Pons (tissue), 1 donor: ENCODE results near the gene TOM1L1.
A peak's percentile ranks its signal among the peaks of the same experiment; 100 is the strongest.
"Not testable (repeated sequence)": the region's sequence is repeated elsewhere in the genome, so short reads cannot be mapped to it uniquely, and the experiment has no call there.

Experiments
- DNase-seq: peaks from one replicate; pipeline ENCODE4 v3.0.0-alpha.2; 2016; ENCODE audit warnings: low spot score

TOM1L1 gene

GRCh38 chr17:54900457-54901229 lies at the start of gene TOM1L1:
Gene TOM1L1 (plus strand): TSS chr17:54900852. CDS start chr17:54900866, 14 bp downstream.
- DNase-seq = no peak

GRCh38 chr17:54859187-54859586 lies 41.5 kb upstream of the TOM1L1 start:
- no peak for DNase-seq

DNA sequence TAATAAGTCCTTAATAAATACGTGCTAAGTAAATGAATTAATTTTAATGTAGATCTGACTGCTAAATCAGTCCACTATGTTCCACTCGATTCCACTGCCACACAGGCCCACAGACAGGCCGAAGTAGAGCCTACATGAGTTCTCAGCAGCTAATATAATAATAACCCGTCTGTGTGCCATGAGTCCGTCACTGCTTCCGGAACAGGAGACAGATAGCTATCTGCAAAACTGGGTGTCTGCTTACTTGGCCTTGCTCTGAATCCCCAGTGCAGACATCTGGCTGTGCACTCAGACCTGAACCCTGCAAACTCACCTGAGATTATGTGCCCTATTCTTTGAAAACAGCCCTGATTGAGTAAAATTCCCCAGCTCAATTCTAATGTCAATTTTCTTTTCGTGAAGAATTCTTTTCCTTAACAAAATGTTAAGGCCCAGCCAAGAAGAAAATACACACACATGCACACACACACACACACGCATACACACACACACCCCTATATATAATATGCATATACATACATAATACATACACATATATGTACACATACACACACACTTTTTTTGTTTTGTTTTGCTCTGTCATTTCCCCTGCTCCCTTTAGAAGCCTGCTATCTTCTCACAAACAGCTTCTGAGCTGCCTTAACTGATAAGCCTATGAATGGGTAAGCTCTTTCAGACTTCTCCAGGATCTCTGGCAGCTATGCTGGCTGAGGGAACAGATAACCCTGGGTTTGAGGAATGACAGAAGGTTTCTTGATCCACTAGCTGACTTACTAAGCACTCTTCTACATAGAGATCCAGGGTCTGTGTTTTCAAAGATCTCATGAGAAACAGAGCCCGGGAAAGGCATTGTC lies 39.8 kb upstream of the TOM1L1 start:
- DNase-seq = no peak

GRCh38 chr17:54861471-54861983 lies 39.1 kb upstream of the TOM1L1 start:
- DNase-seq = no peak

- DNase-seq = no peak
These were observed 37.5 kb upstream of the TOM1L1 start for GRCh38 chr17:54863176-54863575.

GRCh38 chr17:54864070-54864469 lies 36.6 kb upstream of the TOM1L1 start:
- no peak for DNase-seq

DNA sequence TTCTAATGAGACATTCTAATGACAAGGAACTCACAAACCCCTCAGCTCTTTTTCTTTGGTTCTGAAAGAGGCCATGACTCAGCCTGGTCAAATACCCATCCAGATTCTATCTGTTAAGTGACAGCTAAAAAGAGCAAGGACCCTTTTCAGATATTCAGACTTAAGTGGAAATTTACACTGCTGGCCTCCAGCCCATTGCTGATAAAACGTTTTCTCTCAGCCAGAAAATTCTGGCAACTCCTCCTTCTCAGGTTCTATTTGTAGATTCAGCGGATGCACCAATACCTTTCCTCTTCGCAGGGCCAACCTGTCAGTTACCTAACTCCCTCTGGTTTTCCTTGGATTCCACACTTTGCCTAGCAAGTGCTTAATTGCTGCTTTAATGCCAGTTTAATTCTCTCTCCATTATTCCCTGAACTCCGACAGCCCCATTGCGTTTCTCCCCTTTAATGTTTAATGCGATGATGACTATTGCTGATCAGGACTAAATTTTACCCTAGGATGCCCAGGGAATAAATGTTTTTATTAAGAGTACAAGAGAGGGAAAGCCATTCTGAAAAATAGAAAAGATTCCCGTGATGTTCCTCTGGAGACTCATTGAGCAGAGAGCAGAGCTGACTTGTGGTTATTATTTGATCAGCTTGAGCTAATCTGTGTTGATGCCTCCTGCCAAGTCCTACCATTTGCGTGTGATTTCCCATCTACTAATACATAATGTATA lies 35.9 kb upstream of the TOM1L1 start:
- no peak for DNase-seq

DNA sequence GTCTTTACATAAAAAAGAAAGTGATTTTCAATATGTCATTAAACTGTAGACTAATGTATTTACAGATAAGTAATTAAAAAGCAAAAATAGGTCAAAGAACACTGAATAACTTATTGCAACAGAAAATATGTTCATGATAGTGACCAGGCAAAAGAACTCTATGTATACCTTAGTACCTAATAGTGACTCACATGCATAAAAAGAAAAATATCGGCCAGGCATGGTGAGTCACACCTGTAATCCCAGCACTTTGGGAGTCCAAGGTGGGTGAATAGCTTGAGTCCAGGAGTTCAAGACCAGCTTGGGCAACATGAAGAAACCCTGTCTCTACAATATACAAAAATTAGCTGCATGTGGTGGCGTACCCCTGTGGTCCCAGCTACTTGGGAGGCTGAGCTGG lies 33.0 kb upstream of the TOM1L1 start:
- DNase-seq = no peak

DNA sequence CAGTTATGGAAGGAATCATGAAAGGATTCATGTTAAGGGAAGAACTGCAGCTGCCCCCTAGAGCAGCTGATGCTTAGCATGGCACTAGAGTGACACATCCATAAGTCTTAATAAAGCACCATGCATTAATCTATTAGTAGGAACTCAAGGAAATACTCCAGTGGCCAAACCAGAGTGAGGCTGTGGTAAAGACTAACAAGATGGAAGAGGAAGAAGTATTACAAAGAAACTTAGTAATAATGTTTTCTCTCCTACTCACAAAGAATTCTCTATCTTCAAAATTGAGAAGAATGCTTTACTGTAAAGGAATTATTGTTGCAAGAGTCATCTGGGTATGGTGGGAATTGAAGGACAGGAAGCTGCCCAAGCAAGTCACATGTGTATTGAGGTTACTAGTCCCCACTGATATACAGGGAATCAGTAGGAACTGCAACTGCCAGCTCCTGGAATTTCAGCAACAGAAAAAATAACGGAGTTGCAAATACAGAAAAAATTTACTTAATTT lies 29.9 kb upstream of the TOM1L1 start:
- no peak for DNase-seq

DNA sequence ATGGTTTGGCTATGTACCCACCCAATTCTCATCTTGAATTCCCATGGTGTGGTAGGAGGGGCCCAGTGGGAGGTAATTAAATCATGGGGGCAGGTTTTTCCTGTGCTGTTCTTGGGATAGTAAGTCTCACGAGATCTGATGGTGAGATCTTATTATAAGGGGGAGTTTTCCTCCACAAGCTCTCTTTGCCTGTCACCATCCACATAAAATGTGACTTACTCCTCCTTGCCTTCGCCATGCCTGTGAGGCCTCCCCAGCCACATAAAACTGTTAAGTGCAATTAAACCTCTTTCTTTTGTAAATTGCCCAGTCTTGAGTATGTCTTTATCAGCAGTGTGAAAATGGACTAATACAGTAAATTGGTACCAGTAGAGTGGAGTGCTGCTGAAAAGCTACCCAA lies 24.7 kb upstream of the TOM1L1 start:
- DNase-seq = not testable (repeated sequence)

DNA sequence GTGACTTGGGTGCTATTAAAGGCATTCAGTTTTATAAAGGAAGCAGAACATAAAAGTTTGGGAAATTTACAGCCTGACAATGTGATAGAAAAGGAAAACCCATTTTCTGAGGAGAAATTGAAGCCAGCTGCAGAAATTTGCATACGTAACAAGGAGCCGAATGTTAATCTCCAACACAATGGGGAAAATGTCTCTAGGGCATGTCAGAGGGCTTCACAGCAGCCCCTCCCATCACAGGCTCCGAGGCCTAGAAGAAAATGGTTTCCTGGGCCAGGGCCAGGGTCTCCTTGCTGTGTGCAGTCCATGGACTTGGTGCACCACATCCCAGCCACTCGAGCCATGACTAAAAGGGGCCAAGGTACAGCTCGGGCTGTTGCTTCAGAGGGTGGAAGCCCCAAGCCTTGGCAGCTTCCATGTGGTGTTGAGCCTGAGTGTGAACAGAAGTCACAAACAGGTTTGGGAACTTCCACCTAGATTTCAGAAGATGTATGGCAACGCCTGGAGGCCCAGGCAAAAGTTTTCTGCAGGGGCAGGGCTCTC lies 23.9 kb upstream of the TOM1L1 start:
- no peak for DNase-seq

GRCh38 chr17:54881255-54881972 lies 19.2 kb upstream of the TOM1L1 start:
- no peak for DNase-seq

DNA sequence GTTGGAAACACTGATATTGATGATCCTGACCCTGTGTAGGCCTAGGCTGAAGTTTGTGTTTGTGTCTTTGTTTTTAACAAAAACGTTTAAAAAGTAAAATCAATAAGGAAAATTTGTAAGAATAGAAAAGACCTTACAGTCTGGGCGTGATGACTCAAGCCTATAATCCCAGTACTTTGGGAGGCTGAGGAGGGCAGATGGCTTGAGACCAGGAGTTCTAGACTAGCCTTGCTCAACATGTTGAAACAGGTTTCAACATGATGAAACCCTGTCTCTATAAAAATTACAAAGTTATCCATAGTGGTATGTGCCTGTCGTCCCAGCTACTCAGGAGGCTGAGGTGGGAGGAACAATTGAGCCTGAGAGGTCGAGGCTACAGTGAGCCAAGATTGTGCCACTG lies 18.3 kb upstream of the TOM1L1 start:
- no peak for DNase-seq

- DNase-seq = no peak
These were observed 17.7 kb upstream of the TOM1L1 start for GRCh38 chr17:54882950-54883349.

DNA sequence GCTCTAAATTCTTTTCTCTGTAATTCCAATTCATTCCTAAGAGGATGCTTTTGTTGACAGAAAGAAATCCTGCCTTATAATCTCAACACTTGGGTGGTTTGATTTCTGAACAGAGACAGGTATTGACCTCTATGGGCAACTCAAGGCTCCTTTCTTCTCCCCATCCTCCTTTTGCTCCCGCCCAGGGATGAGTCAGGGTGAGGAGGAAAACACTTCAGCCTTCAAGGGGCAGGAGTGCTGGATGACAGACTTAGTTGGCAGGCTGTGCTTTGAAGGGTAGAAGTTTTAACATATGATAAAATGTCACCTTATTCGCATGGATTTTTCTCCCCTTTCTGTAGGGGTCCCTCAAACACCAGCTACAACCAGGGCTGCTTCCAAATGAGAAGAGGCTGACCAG lies 16.7 kb upstream of the TOM1L1 start:
- no peak for DNase-seq

- DNase-seq = no peak
These were observed 12.9 kb upstream of the TOM1L1 start for GRCh38 chr17:54887787-54888186.

GRCh38 chr17:54888254-54888653 lies 12.4 kb upstream of the TOM1L1 start:
- no peak for DNase-seq

DNA sequence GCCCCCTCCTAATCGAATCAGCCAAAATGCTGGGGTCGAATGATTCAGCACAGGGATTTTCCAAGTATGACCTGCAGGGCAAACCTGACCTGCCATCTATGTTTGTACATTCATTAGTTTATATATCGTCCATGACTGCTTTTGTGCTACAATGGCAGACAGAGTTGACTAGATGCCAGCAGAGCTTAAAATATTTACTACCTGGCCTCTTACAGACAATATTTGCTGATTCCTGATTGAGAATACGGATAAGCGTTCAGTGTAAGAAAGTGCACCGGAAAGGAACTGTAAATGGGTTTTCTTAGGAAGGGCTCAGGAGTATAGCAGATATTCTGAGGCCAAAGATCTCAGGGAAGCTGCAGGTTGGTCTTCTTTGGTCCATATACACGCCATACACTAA lies 11.7 kb upstream of the TOM1L1 start:
- no peak for DNase-seq

DNA sequence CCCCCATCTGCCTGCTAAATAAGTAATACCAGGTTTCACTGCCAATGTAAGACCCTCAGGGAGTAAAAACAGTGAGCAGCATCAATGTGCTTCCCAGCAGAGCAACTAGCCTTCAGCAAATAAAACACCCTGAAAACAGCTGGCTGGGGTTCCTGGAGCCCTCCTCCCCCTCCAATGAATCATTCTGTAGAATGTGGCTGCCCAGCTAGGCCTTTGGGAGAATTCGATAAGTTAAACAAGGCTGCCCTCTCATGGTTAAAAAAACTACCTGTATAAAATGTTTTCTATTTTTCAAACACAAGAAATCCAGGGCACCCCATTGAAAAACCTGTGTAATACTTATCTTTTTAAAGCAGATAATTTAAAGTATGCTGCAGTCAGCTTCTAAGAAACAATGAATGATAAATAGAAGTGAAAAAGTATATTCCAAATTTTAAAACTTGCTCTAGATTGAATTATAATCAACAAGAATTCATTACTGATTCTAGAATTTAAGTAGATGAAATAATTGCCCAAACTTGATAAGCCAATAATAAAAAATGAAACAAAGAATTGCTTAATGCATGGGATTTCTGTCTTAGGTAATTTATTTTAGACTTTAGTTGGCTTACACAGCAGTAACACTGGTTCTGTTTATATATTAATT lies 9.4 kb upstream of the TOM1L1 start:
- DNase-seq = peak; percentile 36

DNA sequence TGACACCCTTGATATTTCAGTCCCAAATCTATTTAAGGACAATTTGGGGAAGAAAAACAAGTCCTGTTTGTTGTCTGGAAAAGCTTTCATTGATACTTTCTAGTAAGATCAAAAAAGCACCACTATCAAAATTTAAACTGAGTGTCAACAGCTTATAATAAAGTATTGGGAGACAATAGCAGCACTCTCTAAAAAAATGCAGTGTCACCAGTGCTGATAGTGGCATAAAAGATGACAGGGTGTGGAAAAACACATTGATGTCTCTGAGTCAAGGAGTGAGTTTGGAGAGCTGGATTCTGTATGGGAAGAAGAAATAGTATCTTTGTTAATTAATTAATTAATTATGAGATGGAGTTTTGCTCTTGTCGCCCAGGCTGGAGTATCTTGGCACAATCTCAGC lies 8.3 kb upstream of the TOM1L1 start:
- DNase-seq = no peak

GRCh38 chr17:54898576-54898975 lies 2.1 kb upstream of the TOM1L1 start:
- DNase-seq = no peak
